H54 (cell line): ENCODE results near the gene ARHGAP29.
A peak's percentile ranks its signal among the peaks of the same experiment; 100 is the strongest.
"Not testable (repeated sequence)": the region's sequence is repeated elsewhere in the genome, so short reads cannot be mapped to it uniquely, and the experiment has no call there.

ENCODE experiments used
- DNase-seq: peaks from one replicate; pipeline ENCODE4 v3.0.0; 2011; ENCODE audit warnings: low spot score, mixed read lengths; ENCODE audit not compliant: insufficient read length
- FAIRE-seq: peaks from 3 replicates; lab custom pipeline; 2011; peaks lifted over from hg19 to GRCh38; lab: Jason Lieb, UNC
- POLR2A ChIP-seq: IDR thresholded peaks from 2 replicates; pipeline ENCODE4 v1.6.1; 2011; ENCODE audit warnings: low read depth, mild to moderate bottlenecking, low read length

ARHGAP29 gene

DNA sequence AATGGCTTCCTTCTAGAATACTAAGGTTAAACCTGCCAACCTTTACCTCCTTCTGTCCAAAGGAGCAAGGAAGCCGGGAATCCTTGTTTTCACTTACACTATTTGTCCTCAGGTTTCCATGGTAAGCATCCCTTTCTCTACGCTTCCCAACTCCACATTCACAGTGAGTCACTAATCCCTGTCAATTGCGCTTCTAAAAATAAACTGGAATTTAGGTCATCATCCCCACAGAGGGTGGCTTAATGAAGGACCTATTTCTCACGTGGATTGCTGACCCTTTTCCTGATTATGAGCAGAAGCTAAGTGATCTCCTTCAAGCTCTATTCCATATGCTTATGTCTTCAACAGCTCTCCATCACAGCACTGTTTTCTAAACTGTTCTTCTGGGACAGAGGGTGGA, 76.6 kb downstream of the ARHGAP29 start:
- FAIRE-seq (peak; percentile 70), DNase-seq (peak; percentile 23)
- no peak for TF ChIP-seq POLR2A

DNA sequence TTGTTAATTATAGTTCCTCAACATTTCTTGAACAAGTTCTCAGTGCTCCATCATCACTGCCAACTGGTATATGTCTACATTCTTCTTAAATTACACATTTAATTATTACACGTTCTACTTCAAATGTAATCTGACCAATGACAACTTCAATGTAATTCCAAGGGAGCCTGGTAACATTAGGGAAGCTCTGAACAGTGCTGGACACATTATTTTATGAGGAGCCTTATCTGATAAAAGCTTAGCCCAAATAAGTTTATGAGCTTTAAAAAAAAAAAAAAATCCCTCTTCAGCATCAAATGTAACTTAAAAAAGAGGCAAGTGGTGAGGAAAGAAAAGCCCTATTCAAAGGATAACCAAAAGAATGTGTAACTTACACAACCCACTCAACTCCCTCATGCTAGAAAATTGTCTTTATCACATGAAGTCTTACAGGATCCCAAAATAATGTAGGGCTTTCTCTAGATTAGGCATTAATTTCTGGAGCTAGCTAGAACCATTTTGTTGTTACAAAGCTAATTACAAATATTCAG, 81.2 kb downstream of the ARHGAP29 start:
- no peak for TF ChIP-seq POLR2A
- no peak for DNase-seq
- FAIRE-seq, result no peak

DNA sequence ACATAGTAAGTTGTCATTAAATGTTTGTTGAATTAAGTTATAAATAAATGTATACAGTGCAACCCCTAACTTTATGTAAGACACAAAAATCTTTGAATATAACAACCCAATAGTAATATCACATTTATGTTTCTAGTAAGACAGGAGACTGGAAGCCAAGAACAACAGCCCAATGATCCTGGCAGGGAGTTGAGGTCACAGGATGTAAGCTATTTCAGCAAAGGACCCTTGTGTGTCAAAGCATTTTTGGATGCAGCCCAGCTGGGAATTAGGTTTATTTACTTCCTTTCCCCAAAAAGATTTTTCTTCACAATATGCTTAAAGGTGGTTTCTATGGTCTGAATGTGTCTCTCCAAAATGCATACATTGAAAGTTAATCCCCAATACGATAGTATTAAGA, 82.4 kb downstream of the ARHGAP29 start:
- DNase-seq (no peak), FAIRE-seq (no peak)
- no peak for TF ChIP-seq POLR2A

DNA sequence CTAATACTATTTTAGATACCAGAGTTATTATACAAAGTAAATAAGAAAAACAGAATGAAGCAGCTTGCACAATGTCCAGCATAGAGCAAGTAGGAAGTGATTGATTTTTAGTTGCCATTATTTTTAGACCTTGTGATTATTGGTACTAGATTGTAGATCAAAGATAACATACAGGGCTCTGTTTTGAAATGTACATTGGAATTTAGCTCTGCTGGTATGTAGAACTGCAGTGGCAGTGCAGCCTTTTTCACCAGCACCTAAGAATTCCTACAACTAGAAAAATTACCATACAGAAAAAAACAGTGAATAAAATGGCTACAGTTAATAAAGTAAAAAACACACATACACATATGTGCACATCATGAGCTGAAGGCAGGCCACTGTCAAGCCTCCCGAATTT, 84.3 kb downstream of the ARHGAP29 start:
- no peak for FAIRE-seq
- TF ChIP-seq POLR2A, result no peak

DNA sequence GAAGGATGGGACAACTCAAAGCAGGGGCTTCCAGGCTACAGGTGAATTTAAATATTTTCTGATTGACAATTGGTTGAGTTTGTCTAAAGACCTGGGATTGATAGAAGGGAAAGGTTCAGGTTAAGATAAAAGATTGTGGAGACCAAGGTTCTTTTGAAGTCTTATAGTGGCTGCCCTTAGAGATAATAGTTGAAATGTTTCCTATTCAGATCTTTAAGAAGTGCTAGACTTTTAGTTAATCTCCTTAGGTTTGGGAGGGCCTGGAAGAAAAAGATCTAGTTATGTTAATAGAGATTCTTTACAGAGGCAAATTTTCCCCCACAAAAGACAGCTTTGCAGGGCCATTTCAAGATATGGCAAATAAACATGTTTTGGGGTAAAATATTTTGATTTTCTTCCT, 88.2 kb downstream of the ARHGAP29 start:
- DNase-seq, FAIRE-seq: not testable (repeated sequence)

More for the DNA sequence above, 84.3 kb downstream of the ARHGAP29 start:
- DNase-seq, result no peak

DNA sequence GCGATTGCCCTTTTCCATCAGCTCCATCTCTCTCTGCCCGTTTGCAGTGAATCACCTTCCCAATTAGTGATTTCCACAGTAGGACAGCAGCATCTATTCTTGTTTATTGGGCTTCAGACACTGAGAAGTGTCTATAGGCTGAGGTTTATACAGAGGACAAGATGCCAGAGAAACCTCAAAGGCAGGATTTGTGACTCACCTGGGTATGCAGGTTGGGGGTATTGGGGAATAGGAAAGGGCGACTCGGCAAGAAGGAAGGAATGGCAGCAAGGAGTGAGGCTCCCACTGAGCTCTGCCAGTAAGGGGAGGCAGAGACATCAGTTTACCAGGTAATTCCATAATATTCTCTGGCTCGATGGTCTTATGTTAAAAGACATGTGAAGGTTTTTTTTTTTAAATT, 91.1 kb downstream of the ARHGAP29 start:
- FAIRE-seq (no peak), DNase-seq (no peak)
- no peak for TF ChIP-seq POLR2A

DNA sequence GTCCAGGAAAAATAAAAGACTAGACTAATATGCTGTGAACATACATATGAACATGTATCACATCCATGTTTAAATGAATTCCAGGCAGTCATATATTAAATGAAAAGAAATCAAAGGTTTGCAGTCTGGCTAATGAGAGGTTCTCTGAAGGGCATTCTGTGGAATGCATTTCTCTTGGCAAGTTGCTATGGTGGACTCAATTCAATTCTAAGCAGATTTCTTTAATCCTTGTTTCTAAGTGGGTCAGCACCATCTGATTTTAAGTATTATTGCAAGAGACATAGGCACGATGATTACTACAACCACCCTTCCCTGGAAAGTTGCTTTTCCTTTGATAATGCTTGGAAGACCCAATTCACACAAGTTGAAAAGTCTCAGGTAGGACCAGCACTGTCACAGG, 92.5 kb downstream of the ARHGAP29 start:
- FAIRE-seq (no peak), DNase-seq (no peak)
- TF ChIP-seq POLR2A, result no peak

DNA sequence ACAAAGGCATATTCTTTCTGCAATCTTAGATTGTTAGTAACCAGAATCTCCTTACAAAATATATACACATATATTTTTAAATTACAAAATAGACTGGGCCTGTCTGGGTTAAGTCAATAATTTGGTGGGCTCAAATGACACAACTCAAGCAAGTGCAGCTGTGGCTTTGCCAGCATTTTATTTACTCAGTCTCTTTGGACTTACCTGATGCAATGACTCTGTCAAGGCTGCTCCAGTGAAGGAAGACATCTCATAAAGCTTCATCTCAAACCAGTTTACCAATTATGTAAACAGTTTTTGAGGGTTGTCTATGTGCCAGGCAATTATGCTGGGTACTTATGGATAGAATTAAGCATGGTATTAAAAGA, 93.6 kb downstream of the ARHGAP29 start:
- no peak for FAIRE-seq
- no peak for TF ChIP-seq POLR2A
- no peak for DNase-seq

DNA sequence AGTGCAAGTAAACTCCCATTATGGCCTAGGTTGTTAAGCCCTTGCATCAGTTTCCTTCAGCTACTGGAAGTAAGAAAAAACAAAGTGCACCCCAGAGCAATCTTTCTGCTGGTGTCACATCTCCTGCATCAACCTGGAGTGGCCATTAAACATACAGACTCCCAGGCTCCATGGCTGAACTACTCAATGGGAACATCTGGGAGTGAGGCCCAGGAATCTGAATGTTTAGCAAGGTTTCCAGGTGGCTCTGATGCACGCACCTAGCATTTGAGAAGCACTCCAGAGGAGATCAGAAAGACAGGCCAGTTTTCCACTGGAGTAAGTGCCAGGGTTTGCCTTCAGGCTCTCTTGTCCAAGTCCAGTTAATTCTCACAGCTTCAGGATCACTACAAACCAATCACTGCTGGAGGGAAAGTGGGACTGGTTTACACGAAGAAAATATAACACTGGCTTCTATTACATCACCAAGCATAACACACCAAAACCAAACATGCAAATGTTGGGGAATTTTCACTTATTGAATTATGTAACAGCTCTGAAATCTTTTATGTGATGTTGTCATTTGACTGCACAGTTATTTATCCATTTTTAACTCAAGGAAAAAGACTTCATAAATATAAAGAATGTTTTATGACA, 94.1 kb downstream of the ARHGAP29 start:
- peak; percentile 33 for FAIRE-seq
- TF ChIP-seq POLR2A, result no peak
- DNase-seq, result no peak

DNA sequence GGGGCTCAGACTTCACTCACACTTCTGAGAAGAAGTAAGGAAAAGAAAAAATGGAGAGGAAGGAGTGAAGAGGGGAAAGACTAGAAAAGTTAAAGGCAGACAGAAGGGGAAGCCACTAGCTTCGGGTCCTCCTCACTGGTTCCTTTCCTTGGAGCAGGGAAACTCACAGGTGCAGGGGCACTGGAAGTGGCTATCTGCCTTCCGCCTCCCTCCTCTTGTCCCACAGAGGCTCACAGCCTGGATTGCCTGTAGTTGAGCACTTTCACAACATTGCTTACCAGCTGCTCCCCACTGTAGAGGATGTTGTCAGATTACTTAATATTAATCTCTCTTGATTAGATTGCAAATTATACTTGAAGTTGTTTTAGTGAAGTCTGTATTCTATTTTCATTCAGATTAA, 94.8 kb downstream of the ARHGAP29 start:
- FAIRE-seq (no peak), DNase-seq (no peak)
- no peak for TF ChIP-seq POLR2A

DNA sequence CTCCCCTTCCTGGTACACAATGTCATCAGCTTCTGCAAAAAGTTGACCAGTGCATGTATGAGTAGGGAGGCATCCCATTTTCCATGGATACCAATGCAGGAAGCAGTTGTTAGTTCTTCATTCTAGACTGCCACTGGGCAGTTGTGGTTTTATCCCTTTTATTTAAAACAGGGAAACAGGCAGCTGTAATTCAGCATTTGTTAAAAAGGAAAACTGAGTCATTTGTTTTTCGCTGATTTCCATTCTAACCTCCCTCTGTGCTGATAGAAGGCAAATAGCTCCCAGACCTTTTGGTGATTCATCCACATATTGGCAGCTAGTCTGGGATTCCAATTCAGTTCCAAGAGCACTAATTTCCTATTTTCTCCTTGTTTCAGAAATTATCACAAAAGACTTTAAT, 95.4 kb downstream of the ARHGAP29 start:
- DNase-seq, result no peak
- no peak for TF ChIP-seq POLR2A

DNA sequence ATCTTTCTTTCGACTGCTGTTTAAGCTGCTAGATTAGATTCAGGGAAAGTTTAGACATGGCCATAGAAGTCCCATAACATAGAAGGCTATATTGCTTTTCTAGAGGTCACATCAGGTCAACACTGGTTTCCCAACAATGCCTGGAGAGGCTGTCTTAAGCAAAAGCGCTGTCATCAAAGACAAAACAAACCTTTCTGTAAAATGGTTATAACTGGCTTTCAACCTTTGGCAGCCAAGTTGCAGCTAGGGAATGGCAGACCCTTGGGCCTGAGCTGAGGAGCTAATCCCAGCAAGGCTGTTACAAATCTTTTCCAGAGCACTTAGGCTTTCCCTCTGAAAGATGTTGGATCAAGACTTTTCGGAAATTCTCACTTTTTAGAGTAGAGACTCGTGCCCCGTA, 105.3 kb downstream of the ARHGAP29 start:
- FAIRE-seq (no peak), DNase-seq (no peak)
- no peak for TF ChIP-seq POLR2A

More for the DNA sequence above, 95.4 kb downstream of the ARHGAP29 start:
- no peak for FAIRE-seq

DNA sequence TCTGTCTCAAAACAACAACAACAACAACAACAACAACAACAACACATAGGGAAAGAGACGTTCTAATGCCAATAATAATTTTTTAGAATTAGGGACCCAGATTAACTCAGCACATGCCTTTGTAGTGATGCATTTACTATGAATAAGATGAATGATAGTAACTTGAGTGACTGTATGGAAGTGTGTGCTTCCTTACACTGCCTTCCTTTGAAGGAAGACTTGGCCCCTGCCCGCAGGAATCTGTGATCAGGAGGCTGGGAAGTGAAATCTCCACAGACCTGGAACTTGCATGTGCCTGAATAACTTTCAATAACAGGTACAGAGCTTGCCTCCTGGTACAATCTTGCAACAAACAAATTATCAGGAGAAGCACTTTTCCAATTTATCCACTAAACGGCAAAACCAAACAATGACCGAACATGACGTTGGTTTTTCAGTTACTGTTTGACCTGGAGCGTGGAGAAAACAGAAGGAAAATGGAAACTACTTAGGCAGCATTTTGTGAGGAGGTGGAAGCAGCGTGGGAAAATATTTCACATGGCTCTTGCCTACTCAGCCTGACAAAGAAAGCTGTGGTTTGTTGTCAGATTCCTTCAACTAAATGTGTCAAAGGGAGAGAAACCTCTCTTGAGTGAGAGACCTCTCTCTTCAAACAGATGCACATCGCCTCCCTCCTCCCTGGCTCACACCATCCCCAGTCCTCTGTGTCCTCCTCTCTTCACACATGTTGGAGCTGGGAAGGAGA, 106.4 kb downstream of the ARHGAP29 start:
- DNase-seq, result no peak
- FAIRE-seq, result no peak
- TF ChIP-seq POLR2A, result no peak

DNA sequence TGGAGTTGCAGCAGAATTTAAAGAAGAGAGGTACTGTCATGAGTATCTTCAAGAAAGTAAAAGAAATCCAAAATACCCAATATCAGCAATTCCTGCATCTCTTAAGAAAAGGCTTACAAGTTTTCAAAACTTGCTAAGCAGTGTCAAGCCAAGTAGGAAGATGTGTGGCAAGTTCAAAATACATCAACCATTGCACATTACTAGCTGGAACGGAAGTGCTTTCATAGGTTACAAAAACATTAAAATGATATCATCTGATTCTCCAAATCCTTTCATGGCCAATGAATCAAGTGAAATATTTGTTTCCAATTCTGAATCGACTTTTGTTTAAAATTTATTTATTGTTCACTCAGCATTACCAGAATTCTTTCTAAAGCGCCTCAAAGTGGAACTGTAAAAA, 110.7 kb downstream of the ARHGAP29 start:
- TF ChIP-seq POLR2A, result no peak
- FAIRE-seq, result no peak

More for the DNA sequence above, 110.7 kb downstream of the ARHGAP29 start:
- no peak for DNase-seq
